OCI-LY3 (cell line): ENCODE results near the gene CNIH3.

Experiments used
- CTCF ChIP-seq: fragments of 200-600, 300-600 bp; sonication (generic); IDR thresholded peaks from 2 replicates; pipeline ENCODE4 v1.5.1; 2014; ENCODE audit warnings: antibody characterized with exemption, low read length, low read depth
- EZH2phosphoT487 ChIP-seq: fragments of 200-600 bp; shearing (Covaris generic); IDR thresholded peaks from 2 replicates; pipeline ENCODE4 v1.6.1; 2018; ENCODE audit warnings: antibody characterized with exemption, mixed run types, low read depth

GRCh38 chr1:224760163-224760562, 144.0 kb downstream of the CNIH3 start:
- TF ChIP-seq CTCF (no peak), EZH2phosphoT487 (no peak)
